GM12878 (cell line): Measurements from ENCODE around the gene TPK1. TPM values are rescaled to one million over a fixed set of nuclear protein-coding genes. Genes with fewer than 3 reads are reported as not detected.

Experiments
- ATAC-seq: fragments of 200-7000 bp; cut with Tn5 transposase; 3 replicates; pipeline ENCODE4 v1.9.1; 2020; ENCODE audit warnings: mild to moderate bottlenecking, moderate library complexity
- BruUV-seq: library from RNA; stranded (reverse); fragments of 400-500 nt; replicated peaks from 2 replicates; lab custom pipeline; 2021; lab: Mats Ljungman, UMichigan
- CTCF ChIA-PET: fragments of 300-600 bp; sonication (Branson Sonifier 250); formaldehyde crosslinking; extraction: SDS; loops from one replicate; lab custom pipeline; 2021; ENCODE audit warnings: inconsistent platforms; lab: Yijun Ruan, JAX
- POLR2A ChIA-PET: fragments of 350-600 bp; formaldehyde crosslinking; extraction: SDS; loops from one replicate; lab custom pipeline; 2021; ENCODE audit warnings: inconsistent platforms; lab: Charles Lee
- RAD21 ChIA-PET: fragments of 300-600 bp; sonication (Branson Sonifier 250); formaldehyde crosslinking; loops from one replicate; lab custom pipeline; 2023; ENCODE audit warnings: antibody characterized with exemption; ENCODE audit not compliant: unreplicated experiment; lab: Charles Lee
- SMC1A ChIA-PET: fragments of 300-600 bp; sonication (Branson Sonifier 250); formaldehyde crosslinking; loops from one replicate; lab custom pipeline; 2023; ENCODE audit not compliant: unreplicated experiment, uncharacterized antibody; lab: Charles Lee
- DNase-seq: peaks from one replicate; pipeline ENCODE4 v3.0.0-alpha.2; 2011; ENCODE audit warnings: low read depth, low spot score
- FAIRE-seq: peaks from 3 replicates; lab custom pipeline; 2011; peaks lifted over from hg19 to GRCh38; lab: Jason Lieb, UNC
- H2AFZ ChIP-seq: 2 replicates; pipeline ENCODE4 v1.6.0; 2011; ENCODE audit warnings: low read depth, low read length, control low read depth; ENCODE audit not compliant: control insufficient read depth
- H3K27ac ChIP-seq: 2 replicates; pipeline ENCODE4 v1.5.1; 2011; ENCODE audit warnings: control low read depth; ENCODE audit not compliant: control insufficient read depth, insufficient read depth
- H3K27me3 ChIP-seq, 2 experiments: replicated peaks in 1 of 2; 2 replicates each; pipeline versions ENCODE4 v1.6.0 to v1.6.1; 2011; ENCODE audit warnings: low read length in 1 of 2; ENCODE audit not compliant: control insufficient read depth in 2 of 2, insufficient read depth in 2 of 2
- H3K36me3 ChIP-seq, 2 experiments: 2 replicates each; pipeline ENCODE4 v1.5.1; 2011; ENCODE audit warnings: low read length in 1 of 2; ENCODE audit not compliant: control insufficient read depth in 2 of 2, insufficient read depth in 2 of 2
- H3K4me1 ChIP-seq: 2 replicates; pipeline ENCODE4 v1.6.1; 2011; ENCODE audit warnings: mild to moderate bottlenecking, low read length, moderate library complexity, mixed read lengths; ENCODE audit not compliant: control insufficient read depth, insufficient read depth
- H3K4me2 ChIP-seq: 2 replicates; pipeline ENCODE4 v1.6.0; 2011; ENCODE audit warnings: control low read depth; ENCODE audit not compliant: control insufficient read depth, insufficient read depth
- H3K4me3 ChIP-seq: fragments of 200-600 bp; sonication (generic); 2 replicates; pipeline ENCODE4 v1.5.1; 2016
- H3K79me2 ChIP-seq: 2 replicates; pipeline ENCODE4 v1.6.0; 2011; ENCODE audit warnings: low read length; ENCODE audit not compliant: control insufficient read depth, insufficient read depth
- H3K9ac ChIP-seq: 2 replicates; pipeline ENCODE4 v1.8.0; 2011; ENCODE audit warnings: low read length, control low read depth, mixed read lengths; ENCODE audit not compliant: control insufficient read depth, insufficient read depth
- H3K9me3 ChIP-seq: replicated peaks from 3 replicates; pipeline ENCODE4 v1.5.1; 2011; ENCODE audit warnings: mild to moderate bottlenecking, low read length; ENCODE audit not compliant: control insufficient read depth, insufficient read depth
- H4K20me1 ChIP-seq: 2 replicates; pipeline ENCODE4 v1.6.0; 2011; ENCODE audit not compliant: control insufficient read depth, insufficient read depth
- BMI1 ChIP-seq: fragments of 450-650 bp; IDR thresholded peaks from 2 replicates; pipeline ENCODE4 v1.6.1; 2016; ENCODE audit warnings: mild to moderate bottlenecking, moderate library complexity, borderline replicate concordance
- E2F8 ChIP-seq: fragments of 450-650 bp; IDR thresholded peaks from 2 replicates; pipeline ENCODE4 v1.6.1; 2018; ENCODE audit warnings: mild to moderate bottlenecking, low read depth, moderate library complexity; ENCODE audit not compliant: partially characterized antibody
- ESRRA ChIP-seq: IDR thresholded peaks from 2 replicates; pipeline ENCODE4 v1.6.1; 2012; ENCODE audit warnings: mild to moderate bottlenecking, low read length, improper control_type of control experiment
- JUNB ChIP-seq: IDR thresholded peaks from 2 replicates; pipeline ENCODE4 v1.6.1; 2016; ENCODE audit warnings: antibody characterized with exemption, mild to moderate bottlenecking
- NKRF ChIP-seq: fragments of 450-650 bp; conservative IDR thresholded peaks from 2 replicates; pipeline ENCODE4 v1.6.1; 2017; ENCODE audit warnings: mild to moderate bottlenecking, moderate library complexity
- PKNOX1 ChIP-seq: fragments of 450-650 bp; IDR thresholded peaks from 2 replicates; pipeline ENCODE4 v1.6.1; 2016; ENCODE audit warnings: mild to moderate bottlenecking
- RFX5 ChIP-seq: IDR thresholded peaks from 2 replicates; pipeline ENCODE4 v1.6.1; 2011; ENCODE audit warnings: low read depth, low read length, improper control_type of control experiment
- WGBS: methylation state at CpG from one replicate; pipeline ENCODE4 v1.1.6; 2016; ENCODE audit warnings: low lambda C conversion rate; ENCODE audit not compliant: insufficient replicate concordance, insufficient coverage; ENCODE audit errors: missing lambda C conversion rate; 5-methylcytosine and 5-hydroxymethylcytosine counted together
- in situ Hi-C: fragments of 300-500 bp; cut with MboI; formaldehyde crosslinking; loops from 9 replicates; pipeline ENCODE4 v1.14.3; 2018; ENCODE audit warnings: mixed read lengths
- intact Hi-C: fragments of 100-400 bp; cut with micrococcal nuclease; formaldehyde crosslinking; loops from one replicate; pipeline ENCODE4 v1.14.2; 2022; ENCODE audit not compliant: unreplicated experiment
- polyA plus RNA-seq, 11 experiments: library from polyadenylated mRNA; depleted of rRNA in 4 of 11; unstranded in 6 of 11; stranded (reverse) in 5 of 11; fragments of >200 nt; fragmentation: Nextera tagmentation in 4 of 11; fragmentation: Illumina TruSeq in 1 of 11; extraction: Ambion mirVana in 4 of 11; extraction: Trizol in 1 of 11; gene quantifications; 1 replicate in 1 of 11; 2 replicates in 10 of 11; pipeline versions ENCODE4 v1.2.1 to v1.2.3, GENCODE V29; 2011 to 2016; ENCODE audit warnings: inconsistent platforms in 2 of 11, missing spikeins in 2 of 11, low read depth in 1 of 11
- total RNA-seq, 4 experiments: library from RNA; depleted of rRNA in 3 of 4; stranded (reverse); fragments of >200 nt in 3 of 4; fragmentation: Illumina TruSeq in 1 of 4; extraction: Trizol in 1 of 4; gene quantifications; 2 replicates each; pipeline versions ENCODE4 v1.2.1 to v1.2.3, GENCODE V29; 2013 to 2021

TPK1 gene
- total and polyA plus RNA-seq, 10 of the 15 experiments (the other 5 are each of a cell fraction or from before 2014, with no cell fraction given), result 7.1 to 19.0 (median 9.3) TPM

GRCh38 chr7:144415858-144416257, 420.0 kb downstream of the TPK1 start:
- SMC1A ChIA-PET, result no interaction called here
- H3K4me1 ChIP-seq, result no peaks in the 10 kb centered on the region
- H3K4me2 ChIP-seq, result no peak overlapping the region
- intact Hi-C loops (no loop called here), in situ Hi-C loops (no loop called here)
- H3K9me3 ChIP-seq, result no peaks in the 10 kb centered on the region
- no peaks in the 10 kb centered on the region for H4K20me1 ChIP-seq
- no peak for DNase-seq
- no peaks in the 10 kb centered on the region for H3K79me2 ChIP-seq
- FAIRE-seq, result no peak
- no peaks in the 10 kb centered on the region for H3K36me3 ChIP-seq
- H2AFZ ChIP-seq, result no peak overlapping the region
- no peak overlapping the region for H3K27ac ChIP-seq
- no peak overlapping the region for H3K9ac ChIP-seq
- no TSS peak for BruUV-seq
- no peak overlapping the region for H3K4me3 ChIP-seq
- RAD21 ChIA-PET, result no interaction called here
- POLR2A ChIA-PET, result no interaction called here
- TF ChIP-seq NKRF (no peak), RFX5 (no peak)
- TF ChIP-seq, all 136 proteins: peak for 0
- H3K27me3 ChIP-seq, result no peaks in the 10 kb centered on the region
- ATAC-seq, result no peak
- CTCF ChIA-PET, result no interaction called here

GRCh38 chr7:144414815-144415214, 421.0 kb downstream of the TPK1 start:
- intact Hi-C loops, result no loop called here
- no peak for DNase-seq
- Histone ChIP-seq H3K4me1 (no peaks in the 10 kb centered on the region), H3K27ac (no peak overlapping the region), H3K9me3 (no peaks in the 10 kb centered on the region), H3K4me2 (no peak overlapping the region), H3K9ac (no peak overlapping the region), H3K36me3 (no peaks in the 10 kb centered on the region), H3K79me2 (no peaks in the 10 kb centered on the region), H3K4me3 (no peak overlapping the region), H2AFZ (no peak overlapping the region), H3K27me3 (no peaks in the 10 kb centered on the region), H4K20me1 (no peaks in the 10 kb centered on the region)
- in situ Hi-C loops, result no loop called here
- TF ChIP-seq ESRRA (no peak), PKNOX1 (no peak), BMI1 (no peak), E2F8 (no peak), JUNB (no peak)
- FAIRE-seq, result no peak
- 3% methylated on average over 3 of the region's 3 CpGs for WGBS
- ChIA-PET SMC1A (no interaction called here), RAD21 (no interaction called here), CTCF (no interaction called here), POLR2A (no interaction called here)
- no TSS peak for BruUV-seq
- no peak for ATAC-seq
